Activated CD4-positive, alpha-beta memory T cell treated with anti-CD3 and anti-CD28 coated beads for 36 hours (primary cell): ENCODE data around the gene SCN10A. TPM values are rescaled to one million over a fixed set of nuclear protein-coding genes. Genes with fewer than 3 reads are reported as not detected.

ENCODE experiments used
- CTCF ChIA-PET: fragments of 350-600 bp; sonication (Branson Sonifier 250); formaldehyde crosslinking; loops from one replicate; lab custom pipeline; 2021; ENCODE audit warnings: antibody characterized with exemption, inconsistent platforms; lab: Charles Lee
- POLR2A ChIA-PET: fragments of 350-600 bp; sonication (Branson Sonifier 250); formaldehyde crosslinking; loops from one replicate; lab custom pipeline; 2021; ENCODE audit warnings: antibody characterized with exemption; lab: Charles Lee
- DNase-seq: peaks from one replicate; pipeline ENCODE4 v3.0.0-alpha.2; 2020
- H3K27ac Mint-ChIP-seq: one replicate; pipeline ENCODE4 v1.8.0; 2021; ENCODE audit warnings: mixed read lengths
- H3K27me3 Mint-ChIP-seq: one replicate; pipeline ENCODE4 v1.8.0; 2021; ENCODE audit warnings: mixed read lengths
- H3K36me3 Mint-ChIP-seq: one replicate; pipeline ENCODE4 v1.8.0; 2021; ENCODE audit warnings: mixed read lengths
- H3K4me1 Mint-ChIP-seq: one replicate; pipeline ENCODE4 v1.8.0; 2021; ENCODE audit warnings: low read depth, mixed read lengths
- H3K4me3 Mint-ChIP-seq: one replicate; pipeline ENCODE4 v1.8.0; 2021; ENCODE audit warnings: mild to moderate bottlenecking, mixed read lengths
- H3K9me3 Mint-ChIP-seq: one replicate; pipeline ENCODE4 v1.8.0; 2021; ENCODE audit warnings: mixed read lengths
- intact Hi-C: fragments of 100-400 bp; cut with micrococcal nuclease; formaldehyde crosslinking; loops from one replicate; pipeline ENCODE4 v1.15.1; 2023
- total RNA-seq, 2 experiments: library from RNA; stranded (reverse); gene quantifications; one replicate each; pipeline ENCODE4 v1.2.3, GENCODE V29; 2021

SCN10A gene
- total RNA-seq, 2 experiments from 2014 or later, result not detected

DNA sequence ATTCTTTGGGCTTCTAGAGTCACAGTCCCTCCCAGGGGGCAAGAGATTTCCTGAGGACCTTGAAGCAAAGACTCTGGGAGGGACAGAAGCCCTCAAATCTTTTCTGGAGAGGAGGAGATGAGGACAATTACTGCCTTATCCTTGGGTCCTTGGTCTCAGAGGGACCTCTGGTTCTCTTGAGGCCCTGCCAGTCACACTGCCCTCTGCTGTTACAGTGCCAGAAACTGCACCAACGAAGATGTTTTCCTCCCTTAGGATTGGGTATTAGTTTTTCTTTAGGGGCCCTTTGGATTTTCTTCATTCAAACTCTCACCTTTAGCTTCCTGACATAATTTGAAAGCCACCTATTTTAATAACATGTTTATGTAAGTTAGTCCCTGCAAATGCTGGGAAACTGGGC, 108.3 kb downstream of the SCN10A start:
- intact Hi-C loops, result no loop called here
- ChIA-PET CTCF (no interaction called here), POLR2A (no interaction called here)

DNA sequence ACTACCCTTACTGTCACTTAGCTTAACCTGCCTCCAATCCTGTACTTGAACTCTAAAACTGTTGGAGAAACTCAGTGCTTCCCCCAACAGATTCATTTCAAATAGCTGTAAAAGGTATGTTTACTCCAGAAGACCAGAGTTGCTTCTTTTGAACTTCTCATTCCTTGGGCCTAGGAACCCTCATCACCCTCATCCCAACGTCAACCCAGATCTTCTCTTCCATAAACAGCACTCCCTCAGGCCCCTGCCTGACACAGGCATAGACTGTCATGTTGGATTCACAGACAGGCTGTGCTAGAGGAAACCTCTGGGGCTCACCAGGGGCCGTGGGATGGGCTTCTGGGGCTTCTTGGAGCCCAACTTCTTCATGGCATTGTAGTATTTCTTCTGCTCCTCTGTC, 109.1 kb downstream of the SCN10A start:
- Mint-ChIP-seq H3K9me3 (no peaks in the 10 kb centered on the region), H3K4me1 (no peaks in the 10 kb centered on the region)
- CTCF ChIA-PET, result no interaction called here

More for the DNA sequence above, 108.3 kb downstream of the SCN10A start:
- no peak overlapping the region for H3K27ac Mint-ChIP-seq
- peaks cover 13% of the 10 kb centered on the region for H3K27me3 Mint-ChIP-seq
- H3K4me1 Mint-ChIP-seq, result no peaks in the 10 kb centered on the region
- no peak for DNase-seq
- no peaks in the 10 kb centered on the region for H3K36me3 Mint-ChIP-seq
- H3K4me3 Mint-ChIP-seq, result no peak overlapping the region
- no peaks in the 10 kb centered on the region for H3K9me3 Mint-ChIP-seq

DNA sequence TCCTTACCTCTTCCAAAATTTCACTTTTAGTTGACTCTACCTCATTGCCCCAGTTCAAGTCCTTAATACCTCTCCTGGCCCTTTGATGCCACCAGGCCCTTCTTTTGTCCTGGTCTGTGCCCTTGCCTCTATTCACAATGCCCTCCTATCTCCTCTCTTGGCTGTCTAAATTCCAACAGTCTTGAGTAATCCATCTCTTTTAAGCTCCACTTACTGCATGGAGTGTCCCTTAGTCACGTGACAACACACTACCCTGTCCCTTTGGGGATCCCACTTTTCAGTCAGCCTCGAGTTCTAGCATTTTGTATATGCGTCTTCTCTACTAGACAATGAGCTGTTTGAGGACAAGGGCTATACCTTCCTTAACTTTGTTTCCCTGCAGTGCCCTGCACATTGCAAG, 113.8 kb downstream of the SCN10A start:
- Mint-ChIP-seq H3K27me3 (peaks cover 7% of the 10 kb centered on the region), H3K4me1 (no peaks in the 10 kb centered on the region), H3K27ac (no peak overlapping the region), H3K36me3 (no peaks in the 10 kb centered on the region), H3K9me3 (no peaks in the 10 kb centered on the region), H3K4me3 (no peak overlapping the region)
- CTCF ChIA-PET, result no interaction called here
- intact Hi-C loops, result no loop called here
- no peak for DNase-seq
- POLR2A ChIA-PET, result no interaction called here

More for the DNA sequence above, 109.1 kb downstream of the SCN10A start:
- no peak overlapping the region for H3K4me3 Mint-ChIP-seq
- intact Hi-C loops, result no loop called here
- H3K27ac Mint-ChIP-seq, result no peak overlapping the region
- peaks cover 13% of the 10 kb centered on the region for H3K27me3 Mint-ChIP-seq
- POLR2A ChIA-PET, result no interaction called here
- no peak for DNase-seq
- H3K36me3 Mint-ChIP-seq, result no peaks in the 10 kb centered on the region

DNA sequence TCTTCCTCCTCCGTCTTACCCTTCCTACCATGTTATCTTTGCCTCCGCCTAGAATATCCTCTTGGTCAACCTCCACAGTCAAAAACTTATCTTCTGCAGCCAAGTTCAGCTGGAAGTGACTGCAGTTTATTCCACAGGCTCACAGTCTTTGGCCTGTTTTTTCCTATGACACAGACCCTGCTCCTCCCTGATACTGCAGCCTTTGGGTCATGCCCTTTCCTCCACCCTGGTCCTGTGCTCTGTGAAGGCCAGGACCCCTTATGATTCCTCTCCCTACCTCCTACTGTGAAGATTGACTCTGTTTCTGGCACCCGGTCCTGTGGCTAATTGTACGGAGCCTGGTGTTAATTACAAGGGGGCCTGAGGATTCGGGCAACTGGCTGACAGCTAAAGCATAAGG, 117.3 kb downstream of the SCN10A start:
- H3K27me3 Mint-ChIP-seq, result peaks cover 4% of the 10 kb centered on the region
- H3K4me1 Mint-ChIP-seq, result no peaks in the 10 kb centered on the region
- no peaks in the 10 kb centered on the region for H3K36me3 Mint-ChIP-seq
- H3K9me3 Mint-ChIP-seq, result no peaks in the 10 kb centered on the region
- ChIA-PET POLR2A (no interaction called here), CTCF (no interaction called here)
- no peak for DNase-seq
- H3K4me3 Mint-ChIP-seq, result no peak overlapping the region
- no peak overlapping the region for H3K27ac Mint-ChIP-seq
- intact Hi-C loops, result no loop called here

DNA sequence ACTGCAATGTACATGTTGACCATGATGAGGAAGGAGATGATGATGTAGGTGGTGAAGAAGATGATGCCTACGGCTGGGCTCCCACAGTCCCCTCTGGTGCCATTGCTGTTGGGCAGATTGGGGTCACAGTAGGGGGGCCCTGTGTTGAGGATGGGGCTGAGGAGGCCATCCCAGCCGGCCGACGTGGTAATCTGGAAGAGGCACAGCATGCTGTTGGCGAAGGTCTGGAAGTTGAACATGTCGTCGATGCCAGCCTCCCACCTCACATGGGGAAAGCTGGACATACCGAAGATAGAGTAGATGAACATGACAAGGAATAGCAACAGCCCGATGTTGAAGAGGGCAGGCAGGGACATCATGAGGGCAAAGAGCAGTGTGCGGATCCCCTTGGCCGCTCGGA, 118.0 kb downstream of the SCN10A start:
- ChIA-PET CTCF (no interaction called here), POLR2A (no interaction called here)
- Mint-ChIP-seq H3K36me3 (no peaks in the 10 kb centered on the region), H3K4me1 (no peaks in the 10 kb centered on the region), H3K27me3 (peaks cover 4% of the 10 kb centered on the region), H3K9me3 (no peaks in the 10 kb centered on the region), H3K4me3 (no peak overlapping the region), H3K27ac (no peak overlapping the region)
- intact Hi-C loops, result no loop called here
- DNase-seq, result no peak

DNA sequence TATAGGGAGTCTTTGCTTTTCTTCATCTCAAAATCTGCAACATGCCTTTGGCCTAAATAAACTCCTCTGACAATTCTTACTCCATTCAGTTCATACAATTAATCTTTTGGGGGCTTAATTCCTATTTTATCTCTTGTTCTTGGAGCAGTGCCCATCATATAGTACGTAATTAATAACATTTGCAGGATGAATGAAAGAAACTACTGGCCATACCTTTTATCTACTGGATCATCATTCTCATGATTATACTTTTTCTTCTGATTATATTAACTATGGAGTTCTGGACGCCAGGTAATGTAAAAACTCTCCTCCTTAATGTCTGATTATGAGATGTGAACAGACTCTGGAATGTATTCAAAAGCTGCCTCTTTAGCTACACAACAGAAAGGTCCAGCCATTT, 120.0 kb downstream of the SCN10A start:
- Mint-ChIP-seq H3K4me1 (no peaks in the 10 kb centered on the region), H3K36me3 (no peaks in the 10 kb centered on the region), H3K4me3 (no peak overlapping the region), H3K27me3 (peaks cover 4% of the 10 kb centered on the region), H3K27ac (no peak overlapping the region), H3K9me3 (no peaks in the 10 kb centered on the region)
- DNase-seq, result no peak
- POLR2A ChIA-PET, result no interaction called here
- intact Hi-C loops, result no loop called here
- CTCF ChIA-PET, result no interaction called here

DNA sequence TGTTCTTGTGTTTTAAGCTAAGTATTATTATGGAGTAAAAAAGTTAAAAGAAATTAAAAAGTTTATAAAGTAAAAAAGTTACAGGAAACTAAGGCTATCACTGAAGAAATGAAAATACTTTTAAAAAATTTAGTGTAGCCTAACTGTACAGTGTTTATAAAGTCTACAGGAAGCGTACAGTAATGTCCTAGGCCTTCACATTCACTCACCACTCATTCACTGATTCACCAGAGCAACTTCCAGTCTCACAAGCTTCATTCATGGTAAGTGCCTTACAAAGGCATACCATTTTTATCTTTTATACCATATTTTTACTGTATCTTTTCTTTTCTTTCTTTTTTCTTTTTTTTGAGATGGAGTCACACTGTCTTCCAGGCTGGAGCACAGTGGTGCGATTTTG, 125.8 kb downstream of the SCN10A start:
- Mint-ChIP-seq H3K9me3 (no peaks in the 10 kb centered on the region), H3K4me1 (no peaks in the 10 kb centered on the region), H3K36me3 (no peaks in the 10 kb centered on the region), H3K4me3 (no peak overlapping the region), H3K27ac (no peak overlapping the region), H3K27me3 (peaks cover 2% of the 10 kb centered on the region)
- ChIA-PET POLR2A (no interaction called here), CTCF (interaction anchor here (1.5 kb wide), 1 partner anchor 310 kb away, joined by 6 read pairs; no protein-coding TSS in a partner anchor)
- intact Hi-C loops, result no loop called here
- no peak for DNase-seq

DNA sequence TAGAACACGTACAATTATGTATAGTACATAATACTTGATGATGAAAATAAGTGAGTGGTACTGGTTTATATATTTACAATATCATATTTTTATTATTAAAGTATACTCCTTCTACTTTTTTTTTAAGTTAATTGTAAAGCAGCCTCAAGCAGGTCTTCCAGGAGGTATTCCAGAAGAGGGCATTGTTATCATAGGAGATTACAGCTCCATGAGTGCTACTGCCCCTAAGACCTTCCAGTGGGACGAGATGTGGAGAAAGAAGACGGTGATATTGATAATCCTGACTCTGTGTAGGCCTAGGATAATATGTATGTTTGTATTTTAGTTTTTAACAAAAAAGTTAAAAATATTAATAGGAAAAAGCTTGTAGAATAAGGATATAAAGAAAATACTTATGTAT, 126.2 kb downstream of the SCN10A start:
- no peaks in the 10 kb centered on the region for H3K9me3 Mint-ChIP-seq
- H3K4me1 Mint-ChIP-seq, result no peaks in the 10 kb centered on the region
- POLR2A ChIA-PET, result no interaction called here
- CTCF ChIA-PET, result interaction anchor here (1.5 kb wide), 1 partner anchor 310 kb away, joined by 6 read pairs; no protein-coding TSS in a partner anchor
- H3K36me3 Mint-ChIP-seq, result no peaks in the 10 kb centered on the region
- H3K27ac Mint-ChIP-seq, result no peak overlapping the region
- no peaks in the 10 kb centered on the region for H3K27me3 Mint-ChIP-seq
- no peak for DNase-seq
- intact Hi-C loops, result no loop called here
- no peak overlapping the region for H3K4me3 Mint-ChIP-seq

GRCh38 chr3:38689346-38689745, 126.7 kb downstream of the SCN10A start:
- intact Hi-C loops, result no loop called here
- no peaks in the 10 kb centered on the region for H3K36me3 Mint-ChIP-seq
- no peak for DNase-seq
- POLR2A ChIA-PET, result no interaction called here
- no peaks in the 10 kb centered on the region for H3K27me3 Mint-ChIP-seq
- H3K27ac Mint-ChIP-seq, result no peak overlapping the region
- no peaks in the 10 kb centered on the region for H3K9me3 Mint-ChIP-seq
- H3K4me3 Mint-ChIP-seq, result no peak overlapping the region
- CTCF ChIA-PET, result interaction anchor here (1.5 kb wide), 1 partner anchor 311 kb away, joined by 6 read pairs; no protein-coding TSS in a partner anchor
- H3K4me1 Mint-ChIP-seq, result no peaks in the 10 kb centered on the region

GRCh38 chr3:38687321-38687720, 128.7 kb downstream of the SCN10A start:
- ChIA-PET POLR2A (no interaction called here), CTCF (interaction anchor here (0.6 kb wide), 1 partner anchor 14 kb away, joined by 3 read pairs; no protein-coding TSS in a partner anchor)
- H3K4me1 Mint-ChIP-seq, result no peaks in the 10 kb centered on the region
- intact Hi-C loops, result no loop called here
- H3K9me3 Mint-ChIP-seq, result no peaks in the 10 kb centered on the region
- DNase-seq, result no peak
- no peak overlapping the region for H3K4me3 Mint-ChIP-seq
- H3K36me3 Mint-ChIP-seq, result no peaks in the 10 kb centered on the region
- no peaks in the 10 kb centered on the region for H3K27me3 Mint-ChIP-seq
- H3K27ac Mint-ChIP-seq, result no peak overlapping the region

DNA sequence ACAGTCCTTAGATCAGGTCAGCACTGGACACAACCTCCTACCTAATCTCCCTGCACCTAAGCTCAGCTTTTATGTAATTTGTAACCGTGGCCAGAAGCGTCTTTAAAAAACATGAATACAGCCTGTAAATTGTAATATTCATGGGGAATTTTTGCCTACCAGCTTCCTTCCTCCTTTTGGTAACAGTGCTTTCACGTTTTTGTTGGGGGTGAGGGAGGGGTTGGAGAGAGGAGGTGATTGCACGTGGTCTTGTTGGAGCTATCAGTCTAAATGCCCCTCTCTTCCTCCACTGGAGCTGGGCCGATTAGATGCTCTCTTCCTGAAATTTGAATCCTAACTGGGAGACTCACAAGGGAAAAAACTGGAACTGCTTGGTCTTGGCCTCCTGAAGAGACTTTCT, 131.5 kb downstream of the SCN10A start:
- no peak for DNase-seq
- intact Hi-C loops, result no loop called here
- H3K27me3 Mint-ChIP-seq, result no peaks in the 10 kb centered on the region
- H3K36me3 Mint-ChIP-seq, result no peaks in the 10 kb centered on the region
- no peak overlapping the region for H3K4me3 Mint-ChIP-seq
- no peaks in the 10 kb centered on the region for H3K4me1 Mint-ChIP-seq
- POLR2A ChIA-PET, result no interaction called here
- CTCF ChIA-PET, result interaction anchor here (0.9 kb wide), 1 partner anchor 54 kb away, joined by 3 read pairs; no protein-coding TSS in a partner anchor
- no peak overlapping the region for H3K27ac Mint-ChIP-seq
- no peaks in the 10 kb centered on the region for H3K9me3 Mint-ChIP-seq

GRCh38 chr3:38669668-38670067, 146.3 kb downstream of the SCN10A start:
- H3K36me3 Mint-ChIP-seq, result no peaks in the 10 kb centered on the region
- CTCF ChIA-PET, result interaction anchor here (0.6 to 3.0 kb wide), 3 partner anchors 18 to 148 kb away, joined by 3 to 8 read pairs (median 3); no protein-coding TSS in a partner anchor

GRCh38 chr3:38662544-38662943, 153.5 kb downstream of the SCN10A start:
- intact Hi-C loops, result no loop called here
- POLR2A ChIA-PET, result no interaction called here
- peaks cover 3% of the 10 kb centered on the region for H3K36me3 Mint-ChIP-seq
- H3K27me3 Mint-ChIP-seq, result peaks cover 33% of the 10 kb centered on the region
- H3K4me3 Mint-ChIP-seq, result no peak overlapping the region
- no peak for DNase-seq
- H3K9me3 Mint-ChIP-seq, result peaks cover 17% of the 10 kb centered on the region
- H3K27ac Mint-ChIP-seq, result no peak overlapping the region
- H3K4me1 Mint-ChIP-seq, result no peaks in the 10 kb centered on the region
- CTCF ChIA-PET, result interaction anchor here (0.8 to 3.3 kb wide), 3 partner anchors 11 to 166 kb away, joined by 3 to 17 read pairs (median 13); no protein-coding TSS in a partner anchor

More at GRCh38 chr3:38669668-38670067, 146.3 kb downstream of the SCN10A start:
- POLR2A ChIA-PET, result no interaction called here
- intact Hi-C loops, result no loop called here
- Mint-ChIP-seq H3K4me1 (no peaks in the 10 kb centered on the region), H3K9me3 (no peaks in the 10 kb centered on the region), H3K27ac (no peak overlapping the region), H3K4me3 (no peak overlapping the region), H3K27me3 (peaks cover 8% of the 10 kb centered on the region)
- no peak for DNase-seq
